Pons (tissue), 1 donor: Measurements from ENCODE around the gene LTA.
"Not testable (repeated sequence)": the region's sequence is repeated elsewhere in the genome, so short reads cannot be mapped to it uniquely, and the experiment has no call there.

Source experiments
- DNase-seq: peaks from one replicate; pipeline ENCODE4 v3.0.0-alpha.2; 2016; ENCODE audit warnings: low spot score

The LTA gene

DNA sequence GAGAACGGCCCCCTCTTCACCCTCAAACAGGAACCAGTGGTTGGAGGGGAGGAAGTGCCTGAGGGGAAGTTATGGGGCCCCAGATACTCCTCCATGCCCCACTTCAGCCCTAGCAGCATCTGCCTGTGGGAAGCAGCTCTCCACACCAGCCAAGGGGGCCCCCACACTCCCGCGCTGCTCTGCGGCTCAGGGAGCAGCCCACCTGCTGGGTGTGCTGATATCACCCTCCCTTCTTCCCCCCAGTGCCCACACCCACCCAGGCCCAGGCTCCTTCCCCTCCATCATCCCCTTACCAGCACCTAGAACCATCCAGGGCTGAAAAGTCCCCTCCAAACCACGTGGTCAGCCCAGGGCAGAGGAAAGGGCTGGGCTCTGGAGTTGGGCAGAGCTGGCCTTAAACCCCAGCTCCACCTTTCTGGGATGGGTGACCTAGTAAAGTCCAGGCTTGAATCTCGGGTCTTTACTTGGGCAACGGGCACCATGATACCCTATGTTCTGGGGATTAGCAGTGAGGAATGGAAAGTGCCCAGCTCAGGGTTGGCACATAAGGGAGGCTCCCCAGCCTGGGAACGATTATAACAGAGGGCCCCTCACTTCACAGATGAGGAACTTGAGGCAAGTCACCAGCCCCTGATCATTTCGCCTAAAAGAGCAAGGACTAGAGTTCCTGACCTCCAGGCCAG, 14.7 kb downstream of the LTA start:
- peak; percentile 58 for DNase-seq

DNA sequence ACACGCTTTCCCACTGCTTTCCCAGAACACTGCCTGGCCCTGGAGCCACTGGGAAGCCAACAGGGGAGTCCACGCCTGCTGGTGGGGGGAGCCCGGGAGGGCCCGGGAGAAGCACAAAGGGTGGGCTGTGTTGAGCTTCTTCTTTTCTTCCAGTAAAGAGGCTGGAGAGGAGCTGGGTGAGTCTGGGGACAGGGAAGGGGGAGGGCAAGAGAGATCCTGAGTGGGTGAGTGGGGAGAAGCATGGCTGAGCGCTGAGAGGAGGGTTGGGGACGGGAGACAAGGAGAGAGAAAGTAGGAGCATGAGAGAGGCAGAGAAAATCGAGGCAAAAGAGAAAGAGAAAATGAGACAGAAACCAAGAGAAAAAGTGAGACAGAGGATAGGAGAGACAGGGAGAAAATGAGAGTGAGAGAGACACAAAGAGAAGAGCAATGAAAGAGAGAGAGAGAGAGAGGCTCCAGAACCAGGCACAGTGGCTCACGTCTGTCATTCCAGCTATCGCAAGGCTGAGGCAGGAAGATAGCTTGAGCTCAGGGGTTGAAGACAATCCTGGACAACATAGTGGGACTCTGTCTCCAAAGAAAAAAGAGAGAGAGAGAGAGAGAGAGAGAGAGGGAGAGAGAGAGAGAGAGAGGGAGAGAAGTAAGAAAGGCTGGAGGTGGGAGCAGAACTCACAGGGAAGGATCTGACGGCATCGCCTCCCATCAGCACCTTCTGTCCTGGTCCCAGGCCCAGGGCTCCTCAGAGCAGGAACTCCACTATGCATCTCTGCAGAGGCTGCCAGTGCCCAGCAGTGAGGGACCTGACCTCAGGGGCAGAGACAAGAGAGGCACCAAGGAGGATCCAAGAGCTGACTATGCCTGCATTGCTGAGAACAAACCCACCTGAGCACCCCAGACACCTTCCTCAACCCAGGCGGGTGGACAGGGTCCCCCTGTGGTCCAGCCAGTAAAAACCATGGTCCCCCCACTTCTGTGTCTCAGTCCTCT, 16.0 kb downstream of the LTA start:
- no peak for DNase-seq

DNA sequence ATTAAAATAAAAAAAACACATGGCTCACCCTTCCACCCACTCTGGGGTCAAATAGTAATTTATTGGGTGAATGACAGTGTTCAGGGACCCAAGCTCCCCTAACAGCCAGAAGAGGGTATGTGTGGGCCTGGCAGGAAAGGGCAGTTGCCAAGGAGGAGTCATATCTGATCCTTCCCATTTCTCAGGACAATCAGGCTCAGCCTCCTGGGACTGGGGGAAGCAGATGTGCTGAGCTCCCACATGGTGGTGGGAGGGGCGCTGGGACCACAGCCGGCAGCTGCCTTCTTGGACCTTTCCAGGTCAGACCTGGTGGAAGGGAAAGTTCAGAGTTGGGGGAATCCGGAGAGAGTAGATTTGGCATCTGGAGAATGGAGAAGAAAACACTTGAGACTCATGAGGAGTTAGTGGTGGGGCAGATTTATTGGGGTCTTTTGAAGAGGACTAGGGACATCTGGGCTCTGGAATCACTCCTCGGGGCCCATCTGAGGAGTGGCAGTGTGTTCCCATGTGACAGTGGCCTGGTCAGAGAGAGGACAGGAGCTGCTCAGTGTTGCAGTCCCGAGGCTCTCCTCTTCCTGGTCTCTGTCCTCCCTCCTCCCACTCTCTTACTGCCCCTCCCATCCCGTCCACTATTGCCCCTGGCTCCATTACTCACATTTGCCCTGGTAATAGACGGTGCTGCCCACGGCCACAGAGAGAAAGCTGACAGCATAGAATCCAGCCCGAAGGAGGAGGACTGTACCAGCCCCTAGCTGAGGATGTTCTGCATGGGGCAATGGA, 17.0 kb downstream of the LTA start:
- no peak for DNase-seq

DNA sequence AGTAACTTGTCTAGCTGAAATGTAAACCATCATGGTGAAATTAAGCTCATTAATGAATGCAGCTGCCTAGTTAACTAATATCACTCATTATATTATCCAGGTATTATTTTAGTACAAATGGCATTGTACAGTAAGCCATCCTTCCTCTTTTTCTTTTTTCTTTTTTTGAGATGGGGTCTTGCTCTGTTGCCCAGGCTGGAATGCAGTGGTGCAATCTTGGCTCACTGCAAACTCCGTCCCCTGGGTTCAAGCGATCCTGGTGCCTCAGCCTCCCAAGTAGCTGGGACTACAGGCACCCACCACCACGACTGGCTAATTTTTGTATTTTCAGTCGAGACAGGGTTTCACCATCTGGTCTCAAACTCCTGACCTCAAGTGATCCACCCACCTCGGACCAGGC, 18.6 kb downstream of the LTA start:
- not testable (repeated sequence) for DNase-seq

DNA sequence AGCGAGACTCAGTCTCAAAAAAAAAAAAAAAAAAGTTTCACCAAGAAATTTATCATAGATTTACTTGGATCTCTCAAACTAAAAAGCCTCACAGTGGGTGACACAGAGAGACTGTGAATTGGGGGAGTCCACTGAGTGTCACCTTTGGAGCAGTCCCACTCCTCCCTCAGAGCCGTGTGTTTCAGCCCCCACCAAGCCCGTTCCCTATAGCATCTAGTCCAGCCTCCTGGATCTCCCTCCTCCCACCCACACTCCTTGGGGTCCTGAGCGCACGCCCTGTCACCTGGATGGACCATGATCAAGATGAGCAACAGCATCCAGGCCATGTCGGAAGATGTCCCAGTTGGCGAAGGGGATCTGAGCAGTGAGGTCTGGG, 20.3 kb downstream of the LTA start:
- DNase-seq, result no peak

DNA sequence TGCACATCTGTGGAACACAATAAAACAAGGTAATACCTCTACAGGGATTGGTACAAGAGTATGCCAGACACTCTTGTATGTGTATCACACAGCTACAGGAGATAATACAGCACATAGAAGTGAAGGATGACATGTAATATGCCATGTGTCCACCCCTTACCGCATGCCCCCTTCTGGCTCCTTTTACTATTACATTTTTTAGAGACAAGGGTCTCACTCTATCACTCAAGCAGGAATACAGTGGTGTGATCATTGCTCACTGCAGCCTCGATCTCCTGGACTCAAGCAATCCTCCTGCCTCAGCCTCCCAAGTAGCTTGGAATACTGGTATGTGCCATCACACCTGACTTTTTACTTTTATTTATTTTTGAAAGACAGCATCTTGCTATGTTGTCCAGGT, 24.9 kb downstream of the LTA start:
- no peak for DNase-seq

DNA sequence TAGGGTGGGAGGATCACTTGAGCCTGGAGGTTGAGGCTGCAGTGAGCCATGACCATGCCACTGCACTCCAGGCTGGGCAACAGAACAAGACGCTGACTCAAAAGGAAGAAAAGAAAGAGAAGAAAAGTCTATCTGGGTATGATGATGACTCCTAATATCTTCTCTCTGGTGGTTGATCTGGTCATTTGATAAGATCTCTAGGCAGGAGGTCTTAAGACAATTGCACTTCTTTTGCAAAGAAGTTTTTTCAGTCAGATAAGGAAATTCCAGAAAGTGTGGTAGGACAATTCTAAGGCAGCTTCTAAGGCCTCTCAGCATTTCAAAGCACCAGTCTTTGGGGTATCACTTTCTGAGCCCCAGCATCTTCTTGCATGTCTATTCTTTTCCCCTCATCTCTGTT, 35.2 kb downstream of the LTA start:
- no peak for DNase-seq

DNA sequence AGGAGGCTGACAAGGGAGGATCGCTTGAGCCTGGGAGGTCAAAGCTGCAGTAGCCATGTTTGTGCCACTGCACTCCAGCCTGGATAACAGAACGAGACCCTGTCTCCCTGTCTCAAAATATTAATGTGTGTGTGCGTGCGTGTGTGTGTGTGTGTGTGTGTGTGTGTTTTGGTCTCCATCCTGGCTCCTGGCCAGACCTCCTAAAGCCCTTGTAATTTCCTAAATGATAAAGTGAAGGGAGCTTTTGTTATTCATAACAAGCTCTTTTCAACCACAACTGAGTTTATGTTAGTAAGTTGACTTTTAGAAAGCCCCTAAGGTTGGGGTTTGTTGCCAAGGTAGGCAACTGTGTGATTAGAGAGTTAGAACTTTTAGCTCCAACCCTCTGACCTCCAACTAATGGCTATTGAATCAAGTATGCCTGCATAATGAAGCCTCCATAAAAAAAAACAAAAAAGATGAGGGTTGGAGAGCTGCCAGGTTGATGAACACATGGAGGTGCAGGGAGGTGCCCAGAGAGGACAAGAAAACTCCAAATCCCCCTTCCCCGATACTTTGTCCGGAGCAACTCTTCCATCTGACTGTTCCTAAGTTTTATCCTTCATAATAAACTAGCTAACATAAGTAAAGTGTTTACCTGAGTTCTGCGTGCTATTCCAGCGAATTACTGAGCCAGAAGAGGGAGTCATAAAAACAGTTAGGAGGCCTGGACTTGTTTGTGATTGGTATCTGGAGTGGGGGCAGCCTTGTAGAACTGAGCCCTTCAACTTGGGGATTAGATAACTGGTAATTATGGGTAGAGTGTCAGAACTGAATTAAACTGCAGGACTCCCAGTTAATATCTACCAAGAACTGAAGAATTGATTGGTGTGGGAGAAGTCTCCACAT, 37.7 kb downstream of the LTA start:
- DNase-seq, result no peak

DNA sequence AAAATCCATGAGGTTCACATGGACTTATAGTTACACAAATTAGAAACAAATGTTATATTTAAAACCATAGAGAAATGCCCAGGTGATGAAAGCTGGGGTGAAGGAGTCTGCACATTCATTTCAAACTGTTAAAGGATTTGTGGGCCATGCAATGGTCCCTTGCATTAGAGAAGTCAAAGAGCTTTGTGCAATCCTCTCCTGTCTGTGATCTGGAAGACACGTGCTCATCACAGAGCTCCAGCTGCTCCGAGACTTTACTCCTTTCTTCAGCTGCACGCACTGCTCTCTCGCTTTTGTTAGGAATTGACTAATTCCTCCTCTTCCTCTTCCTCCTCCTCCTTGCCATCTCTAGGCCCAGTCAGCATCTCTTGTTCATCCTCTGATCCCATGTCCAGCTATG, 38.9 kb downstream of the LTA start:
- no peak for DNase-seq

DNA sequence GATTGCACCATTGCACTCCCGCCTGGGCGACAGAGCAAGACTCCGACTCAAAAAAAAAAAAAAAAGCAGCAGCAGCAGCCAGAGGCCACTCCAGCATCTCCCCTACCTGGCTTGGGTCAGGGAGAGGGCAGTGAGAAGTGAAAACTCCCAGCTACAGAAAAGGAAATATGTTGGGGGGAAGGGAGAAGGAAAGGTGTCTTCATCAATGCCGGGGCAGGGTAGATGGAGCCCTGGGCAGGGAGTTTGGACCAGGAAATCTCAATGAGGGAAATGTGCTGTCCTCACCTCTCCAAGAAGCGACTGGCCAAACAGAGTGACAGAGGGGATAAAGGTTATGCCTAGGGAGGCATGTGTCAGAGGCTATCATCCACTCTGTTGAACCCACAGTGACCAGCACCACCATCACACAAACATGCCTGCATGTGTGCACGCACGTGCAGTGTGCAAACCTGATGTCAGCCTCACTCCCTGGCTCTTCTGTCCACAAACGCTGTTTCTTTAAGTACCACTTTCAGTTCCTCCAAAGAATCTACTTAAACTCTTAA, 42.1 kb downstream of the LTA start:
- DNase-seq, result peak; percentile 65

DNA sequence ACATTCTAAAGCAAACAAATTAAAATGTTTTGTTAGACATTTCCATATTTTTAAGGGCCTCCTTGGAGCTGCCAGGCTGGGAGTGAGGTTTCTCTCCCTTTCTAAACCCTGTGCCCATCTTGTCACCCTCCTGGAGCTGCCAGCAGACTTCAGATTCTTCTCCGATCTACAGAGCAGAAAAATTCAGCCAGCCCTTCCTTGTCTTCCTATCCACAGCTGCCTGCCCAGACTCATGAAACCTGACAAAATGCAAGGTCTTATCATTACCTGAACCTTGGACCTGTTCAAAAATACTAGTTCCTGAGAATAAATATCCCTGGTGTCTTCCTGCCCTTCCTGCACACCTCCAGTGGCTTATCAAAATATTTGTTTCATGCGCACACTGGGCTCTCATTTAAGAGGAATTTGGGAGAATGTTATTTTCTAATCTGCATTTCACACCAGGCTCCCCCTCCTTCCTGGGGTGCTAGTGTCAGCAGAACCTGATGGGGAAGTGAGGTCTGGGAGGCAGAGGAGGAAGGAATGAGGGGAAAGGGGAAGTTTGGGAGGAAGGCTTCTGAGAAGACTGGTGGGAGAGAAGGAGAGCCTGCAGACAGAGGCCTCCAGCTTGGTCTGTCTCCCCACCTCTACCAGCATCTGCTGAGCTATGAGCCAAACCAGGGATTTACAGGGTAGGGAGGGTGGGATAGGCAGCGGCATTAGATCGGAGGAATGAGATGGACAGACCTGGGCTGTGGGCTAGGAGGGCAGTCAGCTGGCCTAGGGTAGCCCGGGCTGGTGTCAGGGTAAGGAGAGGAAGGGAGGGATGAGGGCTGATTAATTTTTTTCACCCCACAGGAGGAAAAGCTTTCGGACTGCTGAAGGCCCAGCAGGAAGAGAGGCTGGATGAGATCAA, 42.8 kb downstream of the LTA start, which contains the start of gene AIF1:
AIF1 (plus strand) TSS at position 551 of the 895 bp plus-strand sequence; CDS start at position 647, 96 bp downstream.
- peak; percentile 82 for DNase-seq

DNA sequence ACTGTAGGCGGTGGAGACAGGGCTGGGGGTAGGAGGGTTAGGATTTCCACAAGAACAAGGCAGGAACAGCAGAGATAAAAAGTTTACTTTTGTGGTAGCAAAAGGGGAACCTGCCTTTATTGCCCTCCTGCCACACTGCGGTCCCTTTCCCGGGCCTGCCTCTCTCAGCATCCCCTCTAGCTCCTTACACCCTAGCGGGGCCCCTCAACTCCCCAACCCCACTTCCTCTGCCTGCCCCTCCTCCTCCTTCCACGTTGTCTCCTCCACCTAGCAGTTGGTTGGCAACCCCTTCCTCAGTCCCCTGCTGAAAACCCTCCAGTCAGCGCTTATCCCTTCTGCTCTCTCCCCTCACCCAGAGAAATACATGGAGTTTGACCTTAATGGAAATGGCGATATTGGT, 43.7 kb downstream of the LTA start:
- DNase-seq, result peak; percentile 27

DNA sequence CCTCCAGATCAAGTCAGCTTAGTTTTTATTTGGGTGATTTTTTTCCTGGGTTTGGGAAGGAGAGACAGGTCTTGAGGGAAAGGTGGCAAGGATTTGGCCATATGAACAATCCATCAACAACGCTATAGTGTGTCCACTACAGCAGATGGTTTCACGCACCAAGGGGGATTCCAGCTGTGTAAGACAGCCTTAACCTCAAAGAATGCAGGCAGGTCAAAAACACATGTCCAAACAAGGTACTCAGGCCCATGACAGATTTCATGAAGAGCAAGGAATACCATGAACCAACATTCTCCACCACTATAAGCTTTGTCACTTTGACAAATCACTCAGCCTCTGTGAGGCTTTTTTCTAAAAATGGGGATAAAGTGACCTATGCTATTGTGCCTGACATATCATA, 44.9 kb downstream of the LTA start:
- DNase-seq, result no peak

DNA sequence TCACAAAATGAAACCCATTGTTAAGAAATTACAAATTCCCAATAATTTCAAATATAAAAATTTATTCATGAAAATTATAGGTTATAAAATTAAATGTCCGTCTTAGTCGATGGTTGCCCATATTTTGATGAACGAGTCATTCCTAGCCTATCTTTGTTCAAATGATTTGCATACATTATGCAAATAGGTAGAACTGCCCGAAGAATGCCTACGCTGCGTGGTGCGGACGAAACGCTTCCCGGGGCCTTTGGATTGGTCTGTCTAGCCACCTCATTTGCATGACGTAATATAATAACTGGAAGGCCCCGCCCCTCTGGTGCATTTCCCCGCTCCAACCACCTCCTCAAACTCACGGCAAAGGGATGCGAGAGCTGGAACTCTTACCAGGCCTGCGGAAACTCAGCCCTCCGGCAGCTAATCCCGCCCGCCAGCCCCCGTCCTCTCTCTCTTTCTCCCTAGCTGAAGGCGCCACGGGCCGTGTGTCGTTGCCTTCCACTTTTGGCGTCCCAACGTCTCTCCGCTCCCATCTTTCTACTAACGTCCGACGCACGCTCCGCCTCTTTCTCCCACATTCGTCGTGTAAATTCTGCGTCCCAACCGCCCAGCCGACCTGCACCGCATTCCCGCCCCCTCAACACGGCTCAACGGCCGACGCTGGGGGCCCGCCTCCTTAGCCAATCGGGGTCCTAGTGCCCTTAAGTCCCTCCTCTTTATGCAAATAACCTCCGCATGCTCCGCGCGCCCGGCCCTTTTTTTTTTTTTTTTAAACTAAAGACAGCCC, 47.9 kb downstream of the LTA start:
- DNase-seq, result peak; percentile 99

DNA sequence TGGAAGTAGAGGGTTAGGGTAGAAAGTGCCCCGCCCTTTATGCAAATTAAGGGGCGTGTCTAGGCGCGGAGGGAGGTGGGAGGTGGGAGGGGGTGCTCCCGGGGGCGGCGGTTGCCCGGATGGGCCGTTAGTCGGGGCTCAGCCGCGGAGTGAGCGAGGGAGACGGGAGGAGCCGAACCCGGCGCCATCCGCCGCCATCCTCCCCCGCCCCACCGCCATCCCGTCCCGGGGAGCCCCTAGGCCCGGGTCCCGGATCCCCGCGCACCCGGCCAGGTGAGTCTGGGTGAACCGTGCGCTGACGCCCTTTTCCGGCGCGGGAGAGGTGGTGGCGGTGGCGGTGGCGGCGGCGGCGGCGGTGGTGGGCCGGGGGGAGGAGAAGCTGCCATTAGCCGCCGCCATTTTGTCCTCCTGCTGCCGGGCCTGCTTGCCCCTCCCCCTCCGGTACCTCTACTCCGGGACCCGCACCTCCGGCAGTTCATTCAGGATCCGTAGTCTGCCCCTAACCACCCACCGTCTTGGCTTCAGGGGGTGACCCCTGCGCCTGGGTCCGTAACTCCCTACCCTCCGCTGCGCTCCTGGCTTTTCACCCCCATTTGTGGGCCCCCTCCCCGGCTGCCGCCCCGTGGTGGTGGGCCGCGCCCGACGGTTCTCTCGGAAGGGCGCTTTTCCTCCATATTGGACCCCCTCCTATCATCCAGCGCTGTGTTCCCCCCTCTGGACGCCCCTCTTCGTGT, 48.7 kb downstream of the LTA start, which contains the start of gene PRRC2A:
PRRC2A (plus strand) TSS at position 130 of the 734 bp plus-strand sequence. CDS start 2,075 bp downstream, outside the sequence.
- peak; percentile 44 for DNase-seq

DNA sequence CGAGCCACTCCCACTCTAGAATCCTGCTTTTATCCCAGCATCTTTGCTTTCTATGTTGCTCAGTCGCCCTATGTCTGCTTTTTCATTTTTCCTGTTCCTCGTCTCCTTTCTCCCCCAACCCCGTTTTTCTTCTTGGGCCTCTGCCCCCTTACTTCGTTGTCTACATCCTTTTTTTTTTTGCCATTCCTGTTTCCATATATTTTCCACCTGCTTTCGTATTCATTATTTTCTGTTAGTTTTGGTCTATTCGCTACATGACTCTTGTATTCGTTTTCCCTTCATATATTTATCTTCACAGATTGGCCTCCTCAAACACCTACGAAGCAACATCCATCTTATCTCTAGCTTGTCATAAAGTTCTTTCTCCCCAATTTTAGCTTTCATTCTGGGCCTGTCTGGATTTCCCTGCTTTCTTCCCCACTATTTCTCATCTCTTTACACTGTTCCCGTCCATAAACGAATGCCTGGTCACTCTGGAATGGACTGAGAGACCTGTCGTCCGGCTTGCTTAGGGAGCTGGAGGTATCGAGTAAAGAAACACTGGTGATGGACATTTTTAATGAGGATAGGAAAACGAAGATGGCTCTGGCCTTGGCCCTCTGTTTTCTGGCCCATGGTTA, 49.3 kb downstream of the LTA start:
- DNase-seq, result peak; percentile 39

DNA sequence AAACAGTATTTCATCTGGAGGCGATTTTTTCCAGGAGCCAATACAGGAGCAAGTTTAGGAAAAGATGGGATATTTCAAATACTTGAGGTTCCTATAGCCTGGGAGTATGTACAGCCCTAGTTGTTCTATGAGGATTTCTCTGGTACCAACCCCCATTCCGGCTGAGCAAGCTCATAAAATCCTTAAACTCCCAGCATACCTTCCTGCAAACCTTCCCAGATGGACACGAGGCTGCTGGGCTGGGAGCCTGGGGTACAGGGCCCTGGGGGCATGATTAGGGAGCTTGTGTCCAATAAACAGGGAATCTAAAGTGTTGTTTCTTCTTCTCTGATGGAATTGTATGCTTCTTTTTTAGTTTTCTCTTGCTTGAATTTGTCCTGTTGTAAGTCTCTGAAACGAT, 49.9 kb downstream of the LTA start:
- DNase-seq, result no peak

DNA sequence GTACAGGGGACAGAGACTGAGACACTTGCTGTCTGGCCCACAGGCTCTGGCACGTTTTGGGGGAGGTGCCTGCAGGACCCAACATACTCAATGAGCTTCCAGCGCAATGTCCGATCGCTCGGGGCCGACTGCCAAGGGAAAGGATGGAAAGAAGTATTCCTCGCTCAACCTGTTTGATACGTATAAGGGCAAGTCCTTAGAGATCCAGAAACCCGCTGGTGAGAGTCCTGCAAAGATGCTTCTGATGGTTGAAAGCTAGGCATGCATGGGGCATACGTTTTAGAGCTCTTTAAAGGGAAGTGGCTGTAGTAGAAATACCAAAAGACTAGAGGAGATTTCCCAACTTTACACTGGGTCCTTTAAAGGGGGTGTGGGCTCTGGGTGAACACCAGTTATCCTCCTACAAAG, 50.6 kb downstream of the LTA start:
- DNase-seq, result no peak
